H9 (cell line): ENCODE data around the gene RBFA. TPM values are rescaled to one million over a fixed set of nuclear protein-coding genes. Genes with fewer than 3 reads are reported as not detected.

Source experiments
- DNase-seq: peaks from one replicate; pipeline ENCODE4 v3.0.0-alpha.2; 2017
- H2AFZ ChIP-seq: one replicate; pipeline ENCODE4 v1.6.1; 2013; ENCODE audit warnings: mild to moderate bottlenecking, low read length, control low read depth, moderate library complexity
- H2AK5ac ChIP-seq: 2 replicates; pipeline ENCODE4 v1.6.1; 2013; ENCODE audit warnings: low read length, control low read depth, mixed read lengths; ENCODE audit not compliant: insufficient read length
- H2BK120ac ChIP-seq: one replicate; pipeline ENCODE4 v1.6.1; 2013; ENCODE audit warnings: low read depth, mild to moderate bottlenecking, low read length, control low read depth, inconsistent platforms; ENCODE audit not compliant: poor library complexity, severe bottlenecking
- H2BK12ac ChIP-seq: 2 replicates; pipeline ENCODE4 v1.6.1; 2013; ENCODE audit warnings: low read length, control low read depth, mixed read lengths, low read depth; ENCODE audit not compliant: insufficient read length
- H2BK15ac ChIP-seq: 2 replicates; pipeline ENCODE4 v1.6.1; 2013; ENCODE audit warnings: low read depth, low read length, control low read depth
- H2BK20ac ChIP-seq: one replicate; pipeline ENCODE4 v1.6.1; 2013; ENCODE audit warnings: low read depth, mild to moderate bottlenecking, low read length, control low read depth, inconsistent platforms; ENCODE audit not compliant: poor library complexity, severe bottlenecking
- H2BK5ac ChIP-seq: 2 replicates; pipeline ENCODE4 v1.6.1; 2013; ENCODE audit warnings: low read length, control low read depth, mixed read lengths; ENCODE audit not compliant: insufficient read length
- H3K14ac ChIP-seq: 2 replicates; pipeline ENCODE4 v1.6.1; 2013; ENCODE audit warnings: low read length, control low read depth; ENCODE audit not compliant: insufficient read depth
- H3K18ac ChIP-seq: 2 replicates; pipeline ENCODE4 v1.6.1; 2013; ENCODE audit warnings: low read depth, mild to moderate bottlenecking, mixed read lengths, low read length, control low read depth; ENCODE audit not compliant: insufficient read length
- H3K23ac ChIP-seq: 2 replicates; pipeline ENCODE4 v1.6.1; 2013; ENCODE audit warnings: low read length, control low read depth, mixed read lengths, low read depth; ENCODE audit not compliant: insufficient read length
- H3K23me2 ChIP-seq: 2 replicates; pipeline ENCODE4 v1.6.1; 2013; ENCODE audit warnings: low read depth, mild to moderate bottlenecking, mixed read lengths, low read length, control low read depth; ENCODE audit not compliant: insufficient read length, poor library complexity, severe bottlenecking
- H3K27ac ChIP-seq: 2 replicates; pipeline ENCODE4 v1.5.1; 2013; ENCODE audit warnings: low read length, control low read depth, mixed read lengths, low read depth; ENCODE audit not compliant: insufficient read length
- H3K27me3 ChIP-seq: 2 replicates; pipeline ENCODE4 v1.6.1; 2013; ENCODE audit warnings: low read length, control low read depth, inconsistent platforms; ENCODE audit not compliant: insufficient read depth
- H3K4ac ChIP-seq: 2 replicates; pipeline ENCODE4 v1.6.1; 2013; ENCODE audit warnings: low read depth, mild to moderate bottlenecking, control low read depth, inconsistent platforms, low read length, moderate library complexity
- H3K4me1 ChIP-seq: 2 replicates; pipeline ENCODE4 v1.6.1; 2013; ENCODE audit warnings: low read length, control low read depth, inconsistent platforms; ENCODE audit not compliant: insufficient read depth
- H3K4me2 ChIP-seq: 2 replicates; pipeline ENCODE4 v1.6.1; 2013; ENCODE audit warnings: low read length, control low read depth, mixed read lengths; ENCODE audit not compliant: insufficient read length, insufficient read depth
- H3K56ac ChIP-seq: 2 replicates; pipeline ENCODE4 v1.6.1; 2013; ENCODE audit warnings: low read depth, mild to moderate bottlenecking, mixed read lengths, low read length, control low read depth; ENCODE audit not compliant: insufficient read length
- H3K79me1 ChIP-seq: 2 replicates; pipeline ENCODE4 v1.6.1; 2013; ENCODE audit warnings: low read depth, mild to moderate bottlenecking, moderate library complexity, low read length, control low read depth, inconsistent platforms; ENCODE audit not compliant: insufficient read depth, poor library complexity, severe bottlenecking
- H3K79me2 ChIP-seq: 2 replicates; pipeline ENCODE4 v1.6.1; 2013; ENCODE audit warnings: low read length, control low read depth, inconsistent platforms; ENCODE audit not compliant: insufficient read depth
- H3K9ac ChIP-seq: 2 replicates; pipeline ENCODE4 v1.6.1; 2013; ENCODE audit warnings: low read length, control low read depth, mixed read lengths; ENCODE audit not compliant: insufficient read length; ENCODE audit errors: extremely low read depth
- H3K9me3 ChIP-seq: one replicate; pipeline ENCODE4 v1.6.1; 2013; ENCODE audit warnings: low read depth, low read length, inconsistent platforms; ENCODE audit not compliant: control insufficient read depth
- H3T11ph ChIP-seq: one replicate; pipeline ENCODE4 v1.6.1; 2013; ENCODE audit warnings: mild to moderate bottlenecking, low read length, control low read depth, inconsistent platforms
- H4K20me1 ChIP-seq: one replicate; pipeline ENCODE4 v1.6.1; 2013; ENCODE audit not compliant: control insufficient read depth, insufficient read length, insufficient read depth
- H4K5ac ChIP-seq: 2 replicates; pipeline ENCODE4 v1.6.1; 2013; ENCODE audit warnings: low read depth, mild to moderate bottlenecking, mixed read lengths, low read length, control low read depth; ENCODE audit not compliant: insufficient read length
- H4K8ac ChIP-seq: replicated peaks from 2 replicates; pipeline ENCODE4 v1.6.1; 2013; ENCODE audit warnings: low read length, control low read depth, mixed read lengths, low read depth; ENCODE audit not compliant: insufficient read length
- H4K91ac ChIP-seq: 2 replicates; pipeline ENCODE4 v1.6.1; 2013; ENCODE audit warnings: low read depth, mild to moderate bottlenecking, moderate library complexity, mixed read lengths, low read length, control low read depth; ENCODE audit not compliant: insufficient read length
- H3K27ac Mint-ChIP-seq, 3 experiments: 2 replicates in 2 of 3; 3 replicates in 1 of 3; pipeline ENCODE4 v1.8.0; 2020 to 2021; ENCODE audit warnings: mixed read lengths in 3 of 3, mild to moderate bottlenecking in 1 of 3, moderate library complexity in 1 of 3
- H3K27me3 Mint-ChIP-seq: 2 replicates; pipeline ENCODE4 v1.8.0; 2021; ENCODE audit warnings: low read depth, mild to moderate bottlenecking, moderate library complexity, mixed read lengths
- H3K36me3 Mint-ChIP-seq, 3 experiments: 2 replicates in 2 of 3; 3 replicates in 1 of 3; pipeline ENCODE4 v1.8.0; 2020 to 2021; ENCODE audit warnings: low read depth in 3 of 3, mixed read lengths in 3 of 3; ENCODE audit not compliant: insufficient read depth in 1 of 3
- H3K4me1 Mint-ChIP-seq, 2 experiments: 2 replicates each; pipeline ENCODE4 v1.8.0; 2020; ENCODE audit warnings: mixed read lengths in 2 of 2
- H3K4me3 Mint-ChIP-seq, 2 experiments: 2 replicates in 1 of 2; 3 replicates in 1 of 2; pipeline ENCODE4 v1.8.0; 2020 to 2021; ENCODE audit warnings: mild to moderate bottlenecking in 2 of 2, mixed read lengths in 2 of 2, moderate library complexity in 1 of 2
- H3K9me3 Mint-ChIP-seq, 2 experiments: 2 replicates in 1 of 2; 3 replicates in 1 of 2; pipeline ENCODE4 v1.8.0; 2020; ENCODE audit warnings: mild to moderate bottlenecking in 2 of 2, mixed read lengths in 2 of 2, moderate library complexity in 1 of 2
- WGBS: extraction: QIAGEN DNeasy Blood & Tissue Kit; methylation state at CpG from one replicate; pipeline ENCODE4 v1.1.7; 2013; ENCODE audit warnings: missing lambda C conversion rate, low lambda C conversion rate, mixed read lengths; ENCODE audit not compliant: insufficient read length; ENCODE audit errors: extremely low coverage; 5-methylcytosine and 5-hydroxymethylcytosine counted together
- total RNA-seq: library from RNA; stranded (reverse); gene quantifications from 2 replicates; pipeline ENCODE4 v1.2.1, GENCODE V29; 2021
- TF ChIP-seq, protein P1 (sequence below): fragments of 200-600 bp; sonication (generic); conservative IDR thresholded peaks from 3 replicates; pipeline ENCODE4 v1.8.0; 2021; ENCODE audit warnings: antibody characterized with exemption, mild to moderate bottlenecking

Gene RBFA
- total RNA-seq, 1 experiment from 2014 or later: 42.5 TPM

DNA sequence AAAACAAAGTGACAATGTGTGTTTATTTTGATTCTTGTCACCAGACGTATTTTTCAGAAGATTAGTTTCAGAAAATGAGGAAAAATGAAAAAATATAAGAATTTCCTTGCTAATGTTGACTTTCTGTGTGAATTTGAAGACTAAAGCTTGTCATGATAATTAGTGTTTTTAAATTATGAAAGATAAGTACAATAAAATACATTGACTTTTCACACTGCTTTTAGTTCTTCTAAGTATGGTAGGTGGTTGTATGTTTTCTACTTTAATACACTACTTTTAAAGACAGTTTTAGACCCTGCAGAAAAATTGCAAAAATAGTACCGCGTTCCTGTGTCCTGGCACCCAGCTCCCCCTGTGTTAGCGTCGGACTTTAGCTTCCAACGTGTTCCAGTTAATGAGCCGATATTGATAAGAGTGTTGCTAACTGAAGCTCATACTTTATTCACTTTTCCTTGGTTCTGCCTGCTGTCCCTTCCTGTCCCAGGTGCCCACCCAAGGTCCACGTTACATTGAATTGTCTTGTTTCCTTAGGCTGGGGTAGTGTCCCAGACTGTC lies 695 bp downstream of the RBFA start:
- no peak overlapping the region for H3K18ac ChIP-seq
- peaks cover 5% of the 10 kb centered on the region; the same call in 1 of the 2 replicates for H3K79me2 ChIP-seq
- H2BK120ac ChIP-seq: no peak overlapping the region
- no peak overlapping the region for H3K27ac ChIP-seq
- no peak overlapping the region for H3K23ac ChIP-seq
- peaks cover 3% of the 10 kb centered on the region for H3K23me2 ChIP-seq
- no peak overlapping the region for H2BK5ac ChIP-seq
- H4K20me1 ChIP-seq: no peaks in the 10 kb centered on the region
- no CpG with 5 or more reads among the region's 8 CpGs for WGBS
- no peak overlapping the region for H4K91ac ChIP-seq
- TF ChIP-seq, protein P1, sequence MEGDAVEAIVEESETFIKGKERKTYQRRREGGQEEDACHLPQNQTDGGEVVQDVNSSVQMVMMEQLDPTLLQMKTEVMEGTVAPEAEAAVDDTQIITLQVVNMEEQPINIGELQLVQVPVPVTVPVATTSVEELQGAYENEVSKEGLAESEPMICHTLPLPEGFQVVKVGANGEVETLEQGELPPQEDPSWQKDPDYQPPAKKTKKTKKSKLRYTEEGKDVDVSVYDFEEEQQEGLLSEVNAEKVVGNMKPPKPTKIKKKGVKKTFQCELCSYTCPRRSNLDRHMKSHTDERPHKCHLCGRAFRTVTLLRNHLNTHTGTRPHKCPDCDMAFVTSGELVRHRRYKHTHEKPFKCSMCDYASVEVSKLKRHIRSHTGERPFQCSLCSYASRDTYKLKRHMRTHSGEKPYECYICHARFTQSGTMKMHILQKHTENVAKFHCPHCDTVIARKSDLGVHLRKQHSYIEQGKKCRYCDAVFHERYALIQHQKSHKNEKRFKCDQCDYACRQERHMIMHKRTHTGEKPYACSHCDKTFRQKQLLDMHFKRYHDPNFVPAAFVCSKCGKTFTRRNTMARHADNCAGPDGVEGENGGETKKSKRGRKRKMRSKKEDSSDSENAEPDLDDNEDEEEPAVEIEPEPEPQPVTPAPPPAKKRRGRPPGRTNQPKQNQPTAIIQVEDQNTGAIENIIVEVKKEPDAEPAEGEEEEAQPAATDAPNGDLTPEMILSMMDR: no peak
- H3T11ph ChIP-seq: no peak overlapping the region
- no peaks in the 10 kb centered on the region for H3K27me3 ChIP-seq
- no peak overlapping the region for H2AFZ ChIP-seq
- no peak overlapping the region for H4K8ac ChIP-seq
- H2BK15ac ChIP-seq: no peak overlapping the region
- Mint-ChIP-seq H3K9me3 (peaks cover 0 to 2% of the 10 kb centered on the region in 2 experiments; a peak in 2 of 5 replicates), H3K4me3 (peak overlapping the region; percentile 82 to 93), H3K36me3 (peaks cover 11 to 24% (median 21%) of the 10 kb centered on the region in 3 experiments), H3K27ac (peak overlapping the region in 2 of 3 experiments; percentile 83 to 95; a peak in 4 of 7 replicates), H3K27me3 (peaks cover 4% of the 10 kb centered on the region), H3K4me1 (peaks cover 28 to 33% of the 10 kb centered on the region in 2 experiments)
- H3K56ac ChIP-seq: no peak overlapping the region
- no peak for DNase-seq
- H2AK5ac ChIP-seq: no peak overlapping the region
- peak overlapping the region; percentile 57 for H3K9ac ChIP-seq
- no peak overlapping the region for H4K5ac ChIP-seq
- no peaks in the 10 kb centered on the region for H3K79me1 ChIP-seq
- no peak overlapping the region; the same call in 1 of the 2 replicates for H3K14ac ChIP-seq
- no peak overlapping the region for H2BK20ac ChIP-seq
- no peaks in the 10 kb centered on the region for H3K9me3 ChIP-seq
- peak overlapping the region; percentile 74 for H3K4me2 ChIP-seq
- H2BK12ac ChIP-seq: no peak overlapping the region
- H3K4me1 ChIP-seq: peaks cover 5% of the 10 kb centered on the region
- no peak overlapping the region for H3K4ac ChIP-seq
